A549 (cell line): ENCODE results near the gene DIAPH1. TPM values are rescaled to one million over a fixed set of nuclear protein-coding genes. Genes with fewer than 3 reads are reported as not detected.
A peak's percentile ranks its signal among the peaks of the same experiment; 100 is the strongest.

Experiments used
- ATAC-seq, 2 experiments: fragments of 200-7000 bp in 1 of 2; fragments of >200 bp in 1 of 2; cut with Nextera tagmentation in 1 of 2; cut with Tn5 transposase in 1 of 2; 3 replicates each; pipeline versions ENCODE4 v1.8.0 to v1.9.1; 2018 to 2020; ENCODE audit warnings: mild to moderate bottlenecking in 1 of 2, moderate library complexity in 1 of 2
- CTCF ChIA-PET: fragments of 300-600 bp; sonication (Branson Sonifier 250); formaldehyde crosslinking; extraction: SDS; loops from one replicate; lab custom pipeline; 2021; ENCODE audit warnings: antibody characterized with exemption, inconsistent platforms; lab: Yijun Ruan, JAX
- POLR2A ChIA-PET: fragments of 350-600 bp; formaldehyde crosslinking; extraction: SDS; loops from one replicate; lab custom pipeline; 2021; ENCODE audit warnings: antibody characterized with exemption, inconsistent platforms; lab: Yijun Ruan, JAX
- DNase-seq, 2 experiments: peaks; one replicate each; pipeline versions ENCODE4 v3.0.0 to v3.0.0-alpha.2; 2011 to 2016; ENCODE audit warnings: low read depth in 1 of 2, low spot score in 1 of 2
- FAIRE-seq: peaks from 2 replicates; lab custom pipeline; 2011; peaks lifted over from hg19 to GRCh38; lab: Jason Lieb, UNC
- H3K27ac ChIP-seq, 2 experiments: fragments of >200 bp; sonication (Bioruptor Twin); formaldehyde crosslinking; 3 replicates each; pipeline ENCODE4 v1.5.1; 2016 to 2017
- H3K4me1 ChIP-seq: fragments of >200 bp; sonication (Bioruptor Twin); formaldehyde crosslinking; 3 replicates; pipeline ENCODE4 v1.6.1; 2016
- H3K4me2 ChIP-seq: fragments of >200 bp; sonication (Bioruptor Twin); formaldehyde crosslinking; 3 replicates; pipeline ENCODE4 v1.6.1; 2016
- H3K4me3 ChIP-seq: fragments of >200 bp; sonication (Bioruptor Twin); formaldehyde crosslinking; 3 replicates; pipeline ENCODE4 v1.5.1; 2016
- H3K9me3 ChIP-seq: fragments of >200 bp; sonication (Bioruptor Twin); formaldehyde crosslinking; 3 replicates; pipeline ENCODE4 v1.6.1; 2016
- BHLHE40 ChIP-seq: IDR thresholded peaks from 2 replicates; pipeline ENCODE4 v1.6.1; 2012; ENCODE audit warnings: low read depth, low read length, inconsistent platforms
- CBX2 ChIP-seq: fragments of 200-600 bp; sonication (generic); IDR thresholded peaks from 2 replicates; pipeline ENCODE4 v1.6.1; 2016; ENCODE audit warnings: low read depth, mild to moderate bottlenecking, borderline replicate concordance
- FOSL2 ChIP-seq, 2 experiments: fragments of 450-650 bp in 1 of 2; fragments of >200 bp in 1 of 2; sonication (Bioruptor Twin) in 1 of 2; formaldehyde crosslinking; IDR thresholded peaks; 2 replicates each; pipeline versions ENCODE4 v1.5.0 to v1.6.1; 2016 to 2020; ENCODE audit warnings: mild to moderate bottlenecking in 1 of 2, moderate library complexity in 1 of 2
- FOXS1 ChIP-seq: fragments of 250-450 bp; sonication (Bioruptor Pico); IDR thresholded peaks from 2 replicates; pipeline ENCODE4 v1.5.0; 2020; ENCODE audit warnings: mild to moderate bottlenecking, moderate library complexity
- GATA3 ChIP-seq: IDR thresholded peaks from 2 replicates; pipeline ENCODE4 v1.6.1; 2012; ENCODE audit warnings: borderline replicate concordance
- JUN ChIP-seq, 2 experiments: fragments of >200 bp; sonication (Bioruptor Twin); formaldehyde crosslinking; IDR thresholded peaks; 2 replicates in 1 of 2; 3 replicates in 1 of 2; pipeline ENCODE4 v1.6.1; 2016 to 2017
- JUNB ChIP-seq: fragments of >200 bp; sonication (Bioruptor Twin); formaldehyde crosslinking; IDR thresholded peaks from 2 replicates; pipeline ENCODE4 v1.6.1; 2016
- KDM5A ChIP-seq: fragments of 200-600 bp; sonication (generic); IDR thresholded peaks from 2 replicates; pipeline ENCODE4 v1.6.1; 2016; ENCODE audit warnings: antibody characterized with exemption, mild to moderate bottlenecking
- MAZ ChIP-seq: fragments of 150-350 bp; IDR thresholded peaks from 2 replicates; pipeline ENCODE4 v1.6.1; 2014; ENCODE audit warnings: antibody characterized with exemption, low read depth, low read length, borderline replicate concordance
- MYC ChIP-seq: IDR thresholded peaks from 2 replicates; pipeline ENCODE4 v1.6.1; 2012; ENCODE audit warnings: mild to moderate bottlenecking, inconsistent platforms, low read length, improper control_type of control experiment, borderline replicate concordance
- NR3C1 ChIP-seq: fragments of >200 bp; sonication (Bioruptor Twin); formaldehyde crosslinking; IDR thresholded peaks from 3 replicates; pipeline ENCODE4 v1.6.1; 2017
- PHF8 ChIP-seq: fragments of 200-600 bp; sonication (generic); IDR thresholded peaks from 2 replicates; pipeline ENCODE4 v1.6.1; 2016; ENCODE audit warnings: low read depth, mild to moderate bottlenecking, antibody characterized with exemption, moderate library complexity, borderline replicate concordance
- POLR2A ChIP-seq: IDR thresholded peaks from 2 replicates; pipeline ENCODE4 v1.6.1; 2012; ENCODE audit warnings: mild to moderate bottlenecking, low read length
- RAD21 ChIP-seq, 2 experiments: fragments of >200 bp in 1 of 2; sonication (Bioruptor Twin) in 1 of 2; formaldehyde crosslinking in 1 of 2; IDR thresholded peaks in 1 of 2; conservative IDR thresholded peaks in 1 of 2; 2 replicates in 1 of 2; 3 replicates in 1 of 2; pipeline ENCODE4 v1.6.1; 2012 to 2018; ENCODE audit warnings: inconsistent platforms in 1 of 2
- RFX5 ChIP-seq: fragments of 450-650 bp; IDR thresholded peaks from 2 replicates; pipeline ENCODE4 v1.7.1; 2014; ENCODE audit warnings: antibody characterized with exemption, mild to moderate bottlenecking, moderate library complexity
- RNF2 ChIP-seq: fragments of 200-600 bp; sonication (generic); IDR thresholded peaks from 2 replicates; pipeline ENCODE4 v1.6.1; 2016; ENCODE audit warnings: low read depth, mild to moderate bottlenecking, antibody characterized with exemption, moderate library complexity, borderline replicate concordance
- SMC3 ChIP-seq: fragments of >200 bp; sonication (Bioruptor Twin); formaldehyde crosslinking; IDR thresholded peaks from 3 replicates; pipeline ENCODE4 v1.6.1; 2018; ENCODE audit warnings: inconsistent platforms
- ZFP36 ChIP-seq: fragments of 450-650 bp; IDR thresholded peaks from 2 replicates; pipeline ENCODE4 v1.6.1; 2014; ENCODE audit warnings: borderline replicate concordance; ENCODE audit not compliant: partially characterized antibody
- ZNF302 ChIP-seq: fragments of 250-450 bp; sonication (Bioruptor Pico); IDR thresholded peaks from 2 replicates; pipeline ENCODE4 v1.9.0; 2021; ENCODE audit warnings: inconsistent platforms, mild to moderate bottlenecking, moderate library complexity
- WGBS: methylation state at CpG from one replicate; pipeline ENCODE4 v1.1.6; 2017; ENCODE audit errors: missing lambda C conversion rate; 5-methylcytosine and 5-hydroxymethylcytosine counted together
- polyA plus RNA-seq, 4 experiments: library from polyadenylated mRNA; depleted of rRNA in 3 of 4; stranded (reverse); fragments of >200 nt; fragmentation: RNase III in 1 of 4; extraction: RNeasy Plus Mini Kit Qiagen cat#74134 plus additional on column Dnase treatment in 1 of 4; gene quantifications; 2 replicates in 3 of 4; 3 replicates in 1 of 4; pipeline ENCODE4 v1.2.3, GENCODE V29; 2011 to 2017
- TF ChIP-seq, protein P1 (sequence below): fragments of 250-450 bp; sonication (Bioruptor Pico); IDR thresholded peaks from 2 replicates; pipeline ENCODE4 v1.5.0; 2020; ENCODE audit warnings: low read depth, mild to moderate bottlenecking, moderate library complexity
- TF ChIP-seq, protein P2 (sequence below): fragments of >200 bp; sonication (Bioruptor Twin); formaldehyde crosslinking; IDR thresholded peaks from 3 replicates; pipeline ENCODE4 v1.5.1; 2016
- TF ChIP-seq, protein P3 (sequence below): fragments of >200 bp; sonication (Bioruptor Twin); formaldehyde crosslinking; IDR thresholded peaks from 2 replicates; pipeline ENCODE4 v1.6.1; 2016

The DIAPH1 gene
- polyA plus RNA-seq, 2 of the 4 experiments (the other 2 are of a cell fraction), result 53.4 to 59.8 TPM

DNA sequence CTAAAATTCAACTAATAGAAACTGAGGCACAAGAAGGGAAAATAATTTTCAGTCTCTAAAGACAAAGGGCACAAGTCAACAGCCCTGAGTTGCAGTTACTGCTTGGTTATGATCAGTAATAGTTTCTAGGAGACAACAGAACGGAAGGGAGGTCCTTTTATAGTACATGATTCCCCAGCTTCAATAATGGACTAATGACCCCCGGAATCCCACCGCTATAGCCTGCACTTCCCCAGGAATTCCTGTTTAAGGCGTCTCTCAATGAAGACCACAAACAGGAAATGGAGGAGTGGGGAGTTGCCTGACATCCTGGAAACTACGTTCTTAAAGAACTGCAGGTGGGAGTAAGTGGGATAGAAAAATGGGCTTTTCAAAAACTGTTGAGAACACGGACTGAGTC, 60.6 kb downstream of the DIAPH1 start:
- Histone ChIP-seq H3K27ac (no peak overlapping the region), H3K4me1 (no peaks in the 10 kb centered on the region), H3K4me2 (no peak overlapping the region), H3K4me3 (no peak overlapping the region), H3K9me3 (no peaks in the 10 kb centered on the region)
- POLR2A ChIA-PET, result no interaction called here
- TF ChIP-seq KDM5A, result no peak
- TF ChIP-seq PHF8, result no peak
- no peak for TF ChIP-seq ZFP36
- no peak for TF ChIP-seq SMC3
- TF ChIP-seq BHLHE40, result no peak
- no peak for TF ChIP-seq MYC
- no peak for TF ChIP-seq ZNF302 (CRISPR knock-in tag)
- TF ChIP-seq GATA3, result no peak
- no peak for TF ChIP-seq RNF2
- TF ChIP-seq, protein P1, sequence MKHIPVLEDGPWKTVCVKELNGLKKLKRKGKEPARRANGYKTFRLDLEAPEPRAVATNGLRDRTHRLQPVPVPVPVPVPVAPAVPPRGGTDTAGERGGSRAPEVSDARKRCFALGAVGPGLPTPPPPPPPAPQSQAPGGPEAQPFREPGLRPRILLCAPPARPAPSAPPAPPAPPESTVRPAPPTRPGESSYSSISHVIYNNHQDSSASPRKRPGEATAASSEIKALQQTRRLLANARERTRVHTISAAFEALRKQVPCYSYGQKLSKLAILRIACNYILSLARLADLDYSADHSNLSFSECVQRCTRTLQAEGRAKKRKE (CRISPR knock-in tag), result no peak
- 61% methylated on average over 6 of the region's 6 CpGs for WGBS
- DNase-seq (no peak), FAIRE-seq (no peak), ATAC-seq (peak in 1 of 2 experiments; percentile 43; a peak in 3 of 6 replicates)
- CTCF ChIA-PET, result interaction anchor here (0.7 to 3.1 kb wide), 66 partner anchors 9 to 463 kb away, joined by 3 to 20 read pairs (median 5); partner anchors contain the start of genes DIAPH1, PCDHB11, PCDHB12 and PCDHB14

DNA sequence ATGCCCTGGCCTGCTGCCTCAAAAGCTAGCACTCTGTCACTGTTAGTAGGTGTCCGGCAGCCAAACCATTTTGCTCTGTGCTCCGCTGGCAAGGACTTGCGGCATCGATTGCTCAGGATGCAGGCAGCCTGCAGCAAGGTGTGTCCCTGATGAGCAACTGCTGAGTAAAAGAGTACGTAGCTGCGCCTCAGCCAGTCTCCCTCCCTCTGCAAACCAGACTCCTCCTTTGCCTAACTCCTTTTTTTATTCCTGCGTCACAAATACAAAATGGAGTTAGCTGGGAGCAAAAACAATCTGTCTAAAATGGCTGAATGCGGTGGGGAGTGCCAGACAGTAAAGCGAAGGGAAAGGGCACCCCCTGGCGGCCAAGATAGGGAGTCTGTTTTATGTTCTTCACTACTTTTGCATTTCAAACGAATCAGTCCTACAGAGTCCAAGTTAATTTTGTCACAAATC, 61.1 kb downstream of the DIAPH1 start:
- H3K4me2 ChIP-seq, result 0 out of 3 replicates have a peak overlapping the region, but pooled peaks have one; percentile 6
- FAIRE-seq (peak; percentile 39), DNase-seq (peak; percentile 31 to 83), ATAC-seq (peak; percentile 84 to 91)
- CTCF ChIA-PET, result interaction anchor here (0.5 to 3.1 kb wide), 69 partner anchors 8 to 463 kb away, joined by 3 to 20 read pairs (median 5); partner anchors contain the start of genes DIAPH1, PCDHB11, PCDHB12 and PCDHB14
- H3K4me3 ChIP-seq, result no peak overlapping the region
- TF ChIP-seq NR3C1 (no peak), FOXS1 (CRISPR knock-in tag) (no peak), SMC3 (peak; percentile 90), RAD21 (conservative IDR thresholded peaks at IDR 0.05 in 1 of 2, IDR thresholded peaks at IDR 0.05 in 1 of 2) (peak; percentile 81 to 85)
- TF ChIP-seq, protein P2, sequence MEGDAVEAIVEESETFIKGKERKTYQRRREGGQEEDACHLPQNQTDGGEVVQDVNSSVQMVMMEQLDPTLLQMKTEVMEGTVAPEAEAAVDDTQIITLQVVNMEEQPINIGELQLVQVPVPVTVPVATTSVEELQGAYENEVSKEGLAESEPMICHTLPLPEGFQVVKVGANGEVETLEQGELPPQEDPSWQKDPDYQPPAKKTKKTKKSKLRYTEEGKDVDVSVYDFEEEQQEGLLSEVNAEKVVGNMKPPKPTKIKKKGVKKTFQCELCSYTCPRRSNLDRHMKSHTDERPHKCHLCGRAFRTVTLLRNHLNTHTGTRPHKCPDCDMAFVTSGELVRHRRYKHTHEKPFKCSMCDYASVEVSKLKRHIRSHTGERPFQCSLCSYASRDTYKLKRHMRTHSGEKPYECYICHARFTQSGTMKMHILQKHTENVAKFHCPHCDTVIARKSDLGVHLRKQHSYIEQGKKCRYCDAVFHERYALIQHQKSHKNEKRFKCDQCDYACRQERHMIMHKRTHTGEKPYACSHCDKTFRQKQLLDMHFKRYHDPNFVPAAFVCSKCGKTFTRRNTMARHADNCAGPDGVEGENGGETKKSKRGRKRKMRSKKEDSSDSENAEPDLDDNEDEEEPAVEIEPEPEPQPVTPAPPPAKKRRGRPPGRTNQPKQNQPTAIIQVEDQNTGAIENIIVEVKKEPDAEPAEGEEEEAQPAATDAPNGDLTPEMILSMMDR, result peak; percentile 78
- POLR2A ChIA-PET, result no interaction called here
- H3K9me3 ChIP-seq, result no peaks in the 10 kb centered on the region
- H3K27ac ChIP-seq, result peak overlapping the region in 1 of 2 experiments; percentile 65; a peak in 2 of 6 replicates
- no peaks in the 10 kb centered on the region for H3K4me1 ChIP-seq
- WGBS, result 53% methylated on average over 11 of the region's 11 CpGs

DNA sequence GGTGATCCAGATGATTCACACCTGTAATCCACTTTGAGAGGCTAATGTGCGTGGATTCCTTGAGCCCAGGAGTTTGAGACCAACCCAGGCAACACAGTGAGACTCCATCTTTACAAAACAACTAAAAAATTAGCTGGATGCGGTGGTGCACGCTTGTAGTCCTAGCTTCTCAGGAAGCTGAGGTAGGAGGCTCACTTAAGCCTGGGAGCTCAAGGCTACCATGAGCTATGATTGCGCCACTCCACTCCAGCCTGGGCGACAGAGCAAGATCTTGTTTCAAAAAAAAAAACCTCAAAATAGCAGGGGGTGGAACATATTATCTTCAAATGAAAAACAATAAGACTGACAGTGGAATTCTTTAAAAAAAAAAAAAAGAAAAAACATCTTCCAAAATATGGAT, 70.9 kb downstream of the DIAPH1 start:
- 96% methylated on average over 5 of the region's 5 CpGs for WGBS
- no peak for FAIRE-seq
- POLR2A ChIA-PET, result no interaction called here

More for the DNA sequence above, 70.9 kb downstream of the DIAPH1 start:
- TF ChIP-seq RFX5 (no peak), JUN (IDR thresholded peaks at IDR 0.05) (no peak), CBX2 (no peak), POLR2A (no peak), FOSL2 (IDR thresholded peaks at IDR 0.05) (no peak), FOSL2 (CRISPR knock-in tag; IDR thresholded peaks at IDR 0.05) (no peak), JUNB (no peak), MAZ (no peak)
- TF ChIP-seq, protein P3, sequence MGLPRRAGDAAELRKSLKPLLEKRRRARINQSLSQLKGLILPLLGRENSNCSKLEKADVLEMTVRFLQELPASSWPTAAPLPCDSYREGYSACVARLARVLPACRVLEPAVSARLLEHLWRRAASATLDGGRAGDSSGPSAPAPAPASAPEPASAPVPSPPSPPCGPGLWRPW, result no peak
- no peak overlapping the region for H3K27ac ChIP-seq
- CTCF ChIA-PET, result interaction anchor here (0.7 to 3.0 kb wide), 5 partner anchors 10 to 276 kb away, joined by 3 to 12 read pairs (median 10); no protein-coding TSS in a partner anchor
- H3K4me1 ChIP-seq, result no peaks in the 10 kb centered on the region
- peaks cover 31% of the 10 kb centered on the region for H3K9me3 ChIP-seq
- no peak overlapping the region for H3K4me3 ChIP-seq
- DNase-seq (no peak), ATAC-seq (no peak)
- H3K4me2 ChIP-seq, result no peak overlapping the region
